Heart right ventricle (tissue), 16 donors: Measurements from ENCODE around the gene APOOL. TPM values are rescaled to one million over a fixed set of nuclear protein-coding genes. Genes with fewer than 3 reads are reported as not detected.

ENCODE experiments used
- ATAC-seq, 8 donors: fragments of 200-7000 bp; cut with Tn5 transposase; one replicate each; pipeline ENCODE4 v1.9.1; 2020; ENCODE audit warnings: mild to moderate bottlenecking in 8 of 8, moderate library complexity in 8 of 8, moderate number of reproducible peaks in 1 of 8
- DNase-seq, 2 donors: peaks; one replicate each; pipeline ENCODE4 v3.0.0-alpha.2; 2020
- H3K27ac ChIP-seq, 10 donors: fragments of 200-600 bp; sonication (generic) in 2 of 10; one replicate each; pipeline versions ENCODE4 v1.5.0 to v1.8.0; 2020 to 2022; ENCODE audit warnings: mild to moderate bottlenecking in 3 of 10
- H3K27me3 ChIP-seq, 7 donors: fragments of 200-600 bp; one replicate each; pipeline ENCODE4 v1.8.0; 2021 to 2022; ENCODE audit warnings: mild to moderate bottlenecking in 2 of 7
- H3K36me3 ChIP-seq, 9 donors: fragments of 200-600 bp; sonication (generic) in 1 of 9; one replicate each; pipeline versions ENCODE4 v1.5.0 to v1.8.0; 2020 to 2022; ENCODE audit warnings: mild to moderate bottlenecking in 2 of 9
- H3K4me1 ChIP-seq, 9 donors: fragments of 200-600 bp; sonication (generic) in 1 of 9; one replicate each; pipeline versions ENCODE4 v1.5.0 to v1.8.0; 2020 to 2022; ENCODE audit warnings: mild to moderate bottlenecking in 4 of 9
- H3K4me3 ChIP-seq, 10 donors: fragments of 200-600 bp; sonication (generic) in 2 of 10; one replicate each; pipeline versions ENCODE4 v1.5.0 to v1.8.0; 2020 to 2022; ENCODE audit warnings: mild to moderate bottlenecking in 7 of 10, moderate library complexity in 2 of 10
- H3K9me3 ChIP-seq, 11 donors: fragments of 200-600 bp in 10 of 11; sonication (generic) in 2 of 11; one replicate each; pipeline versions ENCODE4 v1.5.0 to v1.8.0; 2013 to 2022; ENCODE audit warnings: mild to moderate bottlenecking in 2 of 11, control low read depth in 1 of 11, moderate library complexity in 1 of 11
- WGBS, 2 donors: extraction: QIAGEN DNeasy Blood & Tissue Kit; methylation state at CpG; one replicate each; pipeline ENCODE4 v1.1.7; 2013; ENCODE audit warnings: inconsistent platforms in 1 of 2; 5-methylcytosine and 5-hydroxymethylcytosine counted together
- intact Hi-C, 10 donors: fragments of 100-400 bp; cut with DNase I; formaldehyde crosslinking; loops; one replicate each; pipeline versions ENCODE4 v1.11.1 to v1.14.2; 2022
- polyA plus RNA-seq, 2 donors: library from polyadenylated mRNA; stranded (reverse); fragments of 200-250 nt; gene quantifications; one replicate each; pipeline ENCODE4 v1.2.3, GENCODE V29; 2013
- total RNA-seq, 10 donors: library from RNA; stranded (reverse); fragmentation: NEBNext Ultra II Directional in 3 of 10; extraction: Animal tissue kit (Norgen Biotek cat#: 25700) in 3 of 10; gene quantifications; one replicate each; pipeline versions ENCODE4 v1.2.1 to v1.2.4, GENCODE V29; 2021 to 2023
- TF ChIP-seq, protein P1 (sequence below), 9 donors: fragments of 200-600 bp; sonication (generic) in 2 of 9; IDR thresholded peaks; one replicate each; pipeline versions ENCODE4 v1.5.0 to v1.8.0; 2021 to 2022; ENCODE audit warnings: antibody characterized with exemption in 9 of 9, mild to moderate bottlenecking in 5 of 9, moderate library complexity in 1 of 9
- donor health status: Arrhythmogenic right ventricular cardiomyopathy.
- donor health status: ischemic (EF 13 %, LVEDD 7.1; RV severe dilation, severe dysfunction).
- donor health status: healthy with polysubstance abuse.
- donor health status: DM: no; HTN: yes; CAD: no.
- donor health status: DM: no; HTN: no; CAD: no.
- donor health status: ischemic (EF 25% LVEDD 6.9; RV normal size, moderate dysfunction).
- donor health status: ischemic (EF 25% LVEDD 5.7; RV mildly dilated, moderate dysfunction).
- donor health status: healthy.
- donor health status: DM: yes; HTN: yes; CAD: no.
- donor health status: Ischemic cardiomyopathy.
- donor health status: ischemic (EF 35%, LVEDD 5.7; RV mildly dilated, moderate dysfunction).
- donor health status: nonischemic (EF 11% LVEDD 7.7; RV severe dilation, severe dysfunction).
- donor health status: DM: yes; HTN: yes; CAD: no.
- donor health status: PGD.
- donor health status: ischemic (EF 29% LVEDD 5.4; RV normal size, mild dysfunction).
- donor health status: nonischemic (EF 23%, LVEDD 6.1; RV moderate dilation, normal function).

Gene APOOL
- total and polyA plus RNA-seq, 12 donors: 4.6 to 60.7 (median 54.3) TPM

DNA sequence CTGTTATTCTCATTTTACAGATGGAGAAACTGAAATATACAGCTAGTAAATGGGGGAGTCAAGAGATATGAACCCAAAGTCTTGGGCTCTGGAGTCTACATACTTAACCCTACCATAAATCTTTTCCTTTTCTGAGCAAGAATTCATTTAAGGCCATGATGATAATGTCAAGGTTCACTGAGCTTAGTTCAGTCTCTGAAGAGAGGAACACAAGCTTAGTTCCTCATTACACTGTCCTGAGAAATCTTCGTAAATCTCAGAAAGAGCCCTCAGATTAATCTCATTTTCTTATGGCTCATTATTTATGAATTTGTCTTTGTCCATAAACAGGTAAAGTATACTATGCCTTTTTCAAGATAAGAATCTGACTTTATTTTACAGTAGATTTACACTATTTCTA lies 135.7 kb downstream of the APOOL start:
- TF ChIP-seq, protein P1, sequence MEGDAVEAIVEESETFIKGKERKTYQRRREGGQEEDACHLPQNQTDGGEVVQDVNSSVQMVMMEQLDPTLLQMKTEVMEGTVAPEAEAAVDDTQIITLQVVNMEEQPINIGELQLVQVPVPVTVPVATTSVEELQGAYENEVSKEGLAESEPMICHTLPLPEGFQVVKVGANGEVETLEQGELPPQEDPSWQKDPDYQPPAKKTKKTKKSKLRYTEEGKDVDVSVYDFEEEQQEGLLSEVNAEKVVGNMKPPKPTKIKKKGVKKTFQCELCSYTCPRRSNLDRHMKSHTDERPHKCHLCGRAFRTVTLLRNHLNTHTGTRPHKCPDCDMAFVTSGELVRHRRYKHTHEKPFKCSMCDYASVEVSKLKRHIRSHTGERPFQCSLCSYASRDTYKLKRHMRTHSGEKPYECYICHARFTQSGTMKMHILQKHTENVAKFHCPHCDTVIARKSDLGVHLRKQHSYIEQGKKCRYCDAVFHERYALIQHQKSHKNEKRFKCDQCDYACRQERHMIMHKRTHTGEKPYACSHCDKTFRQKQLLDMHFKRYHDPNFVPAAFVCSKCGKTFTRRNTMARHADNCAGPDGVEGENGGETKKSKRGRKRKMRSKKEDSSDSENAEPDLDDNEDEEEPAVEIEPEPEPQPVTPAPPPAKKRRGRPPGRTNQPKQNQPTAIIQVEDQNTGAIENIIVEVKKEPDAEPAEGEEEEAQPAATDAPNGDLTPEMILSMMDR (IDR thresholded peaks at IDR 0.05): no peak

DNA sequence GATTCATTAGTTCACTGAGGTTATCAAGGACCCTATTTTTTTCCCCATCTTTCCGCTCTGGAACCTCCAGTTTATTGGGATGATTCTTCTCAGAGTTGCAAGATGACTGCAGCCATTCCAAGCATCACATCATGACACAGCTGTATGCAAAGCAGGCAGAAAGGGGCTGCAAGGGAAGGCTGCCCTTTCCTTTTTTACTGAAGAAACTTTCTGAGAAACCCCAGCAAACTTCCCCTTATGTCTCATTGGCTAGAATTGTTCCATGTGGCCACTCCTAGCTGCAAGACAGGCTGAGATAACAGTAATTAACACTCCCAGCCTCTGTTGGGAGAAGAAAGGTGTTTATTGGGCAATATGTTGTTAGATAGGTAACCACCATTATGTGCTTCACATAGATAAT lies 137.3 kb downstream of the APOOL start:
- ATAC-seq: no peak

More for the DNA sequence above, 135.7 kb downstream of the APOOL start:
- DNase-seq (no peak), ATAC-seq (no peak)
- intact Hi-C loops: no loop called here
- Histone ChIP-seq H3K9me3 (no peaks in the 10 kb centered on the region), H3K27me3 (peaks cover 0 to 25% (median 0%) of the 10 kb centered on the region in 7 donors), H3K4me3 (no peak overlapping the region), H3K4me1 (no peaks in the 10 kb centered on the region), H3K36me3 (no peaks in the 10 kb centered on the region), H3K27ac (no peak overlapping the region)
- WGBS, 2 donors: 78 to 100% methylated on average over 1 of the region's 1 CpG

More for the DNA sequence above, 137.3 kb downstream of the APOOL start:
- WGBS, 2 donors: 79 to 93% methylated on average over 1 of the region's 1 CpG
- intact Hi-C loops: no loop called here
- Histone ChIP-seq H3K4me3 (no peak overlapping the region), H3K36me3 (no peaks in the 10 kb centered on the region), H3K4me1 (no peaks in the 10 kb centered on the region), H3K9me3 (no peaks in the 10 kb centered on the region), H3K27me3 (peaks cover 0 to 25% (median 0%) of the 10 kb centered on the region in 7 donors), H3K27ac (no peak overlapping the region)
- no peak for DNase-seq
- TF ChIP-seq, protein P1 (IDR thresholded peaks at IDR 0.05): no peak

Other genes with a start within 250 kb of the APOOL start
- under 1 TPM in 1 of 10 donors, not detected in 9; 0.07 TPM for gene SATL1, start 239.9 kb downstream of the APOOL start, total RNA-seq
- gene SATL1, start 239.9 kb downstream of the APOOL start, polyA plus RNA-seq: not detected
- 1 to 10 TPM in 6 of 10 donors, under 1 TPM in 4; 0.40 to 2.7 (median 1.2) TPM for gene ZNF711, start 240.1 kb downstream of the APOOL start, total RNA-seq
- gene ZNF711, start 240.1 kb downstream of the APOOL start, polyA plus RNA-seq: 1 to 10 TPM in 1 of 2 donors, under 1 TPM in 1; 0.68 to 1.2 TPM